RWPE2 (cell line): ENCODE data around the gene WTAP.
"Not testable (repeated sequence)": the region's sequence is repeated elsewhere in the genome, so short reads cannot be mapped to it uniquely, and the experiment has no call there.

Source experiments
- ATAC-seq: fragments of 200-7000 bp; cut with Tn5 transposase; 3 replicates; pipeline ENCODE4 v1.9.1; 2021; ENCODE audit warnings: low read depth
- DNase-seq: peaks from one replicate; pipeline ENCODE4 v3.0.0-alpha.2; 2020; ENCODE audit warnings: low spot score
- H3K27ac ChIP-seq: fragments of 450-650 bp; 2 replicates; pipeline ENCODE4 v1.5.1; 2017; ENCODE audit warnings: mild to moderate bottlenecking; ENCODE audit not compliant: poor library complexity, severe bottlenecking
- H3K27me3 ChIP-seq: fragments of 250-450 bp; sonication (Bioruptor Pico); 2 replicates; pipeline ENCODE4 v1.5.1; 2021; ENCODE audit warnings: mild to moderate bottlenecking, moderate library complexity; ENCODE audit not compliant: insufficient read depth, poor library complexity, severe bottlenecking
- H3K36me3 ChIP-seq: fragments of 250-450 bp; sonication (Bioruptor Pico); 2 replicates; pipeline ENCODE4 v1.5.1; 2020; ENCODE audit warnings: low read depth, mild to moderate bottlenecking, moderate library complexity
- H3K4me1 ChIP-seq: fragments of 250-450 bp; sonication (Bioruptor Pico); 2 replicates; pipeline ENCODE4 v1.5.1; 2021; ENCODE audit warnings: mild to moderate bottlenecking, moderate library complexity; ENCODE audit not compliant: insufficient read depth, poor library complexity, severe bottlenecking
- H3K4me3 ChIP-seq: fragments of 250-450 bp; sonication (Bioruptor Pico); 2 replicates; pipeline ENCODE4 v1.5.1; 2021; ENCODE audit warnings: mild to moderate bottlenecking, moderate library complexity; ENCODE audit not compliant: severe bottlenecking
- H3K9me3 ChIP-seq: fragments of 250-450 bp; sonication (Bioruptor Pico); 2 replicates; pipeline ENCODE4 v1.5.1; 2021; ENCODE audit warnings: mild to moderate bottlenecking, moderate library complexity; ENCODE audit not compliant: severe bottlenecking
- TF ChIP-seq, protein P1 (sequence below): fragments of 450-650 bp; IDR thresholded peaks from one replicate; pipeline ENCODE4 v1.5.1; 2017; ENCODE audit warnings: mild to moderate bottlenecking, moderate library complexity; ENCODE audit not compliant: poor library complexity, severe bottlenecking

WTAP gene

GRCh38 chr6:159788753-159789376, 61.6 kb downstream of the WTAP start:
- Histone ChIP-seq H3K27me3 (no peaks in the 10 kb centered on the region), H3K9me3 (no peaks in the 10 kb centered on the region), H3K4me3 (peak overlapping the region; percentile 56), H3K4me1 (peaks cover 6% of the 10 kb centered on the region), H3K36me3 (peaks cover 78% of the 10 kb centered on the region), H3K27ac (peak overlapping the region; percentile 69)
- TF ChIP-seq, protein P1, sequence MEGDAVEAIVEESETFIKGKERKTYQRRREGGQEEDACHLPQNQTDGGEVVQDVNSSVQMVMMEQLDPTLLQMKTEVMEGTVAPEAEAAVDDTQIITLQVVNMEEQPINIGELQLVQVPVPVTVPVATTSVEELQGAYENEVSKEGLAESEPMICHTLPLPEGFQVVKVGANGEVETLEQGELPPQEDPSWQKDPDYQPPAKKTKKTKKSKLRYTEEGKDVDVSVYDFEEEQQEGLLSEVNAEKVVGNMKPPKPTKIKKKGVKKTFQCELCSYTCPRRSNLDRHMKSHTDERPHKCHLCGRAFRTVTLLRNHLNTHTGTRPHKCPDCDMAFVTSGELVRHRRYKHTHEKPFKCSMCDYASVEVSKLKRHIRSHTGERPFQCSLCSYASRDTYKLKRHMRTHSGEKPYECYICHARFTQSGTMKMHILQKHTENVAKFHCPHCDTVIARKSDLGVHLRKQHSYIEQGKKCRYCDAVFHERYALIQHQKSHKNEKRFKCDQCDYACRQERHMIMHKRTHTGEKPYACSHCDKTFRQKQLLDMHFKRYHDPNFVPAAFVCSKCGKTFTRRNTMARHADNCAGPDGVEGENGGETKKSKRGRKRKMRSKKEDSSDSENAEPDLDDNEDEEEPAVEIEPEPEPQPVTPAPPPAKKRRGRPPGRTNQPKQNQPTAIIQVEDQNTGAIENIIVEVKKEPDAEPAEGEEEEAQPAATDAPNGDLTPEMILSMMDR: no peak
- no peak for DNase-seq
- no peak for ATAC-seq

DNA sequence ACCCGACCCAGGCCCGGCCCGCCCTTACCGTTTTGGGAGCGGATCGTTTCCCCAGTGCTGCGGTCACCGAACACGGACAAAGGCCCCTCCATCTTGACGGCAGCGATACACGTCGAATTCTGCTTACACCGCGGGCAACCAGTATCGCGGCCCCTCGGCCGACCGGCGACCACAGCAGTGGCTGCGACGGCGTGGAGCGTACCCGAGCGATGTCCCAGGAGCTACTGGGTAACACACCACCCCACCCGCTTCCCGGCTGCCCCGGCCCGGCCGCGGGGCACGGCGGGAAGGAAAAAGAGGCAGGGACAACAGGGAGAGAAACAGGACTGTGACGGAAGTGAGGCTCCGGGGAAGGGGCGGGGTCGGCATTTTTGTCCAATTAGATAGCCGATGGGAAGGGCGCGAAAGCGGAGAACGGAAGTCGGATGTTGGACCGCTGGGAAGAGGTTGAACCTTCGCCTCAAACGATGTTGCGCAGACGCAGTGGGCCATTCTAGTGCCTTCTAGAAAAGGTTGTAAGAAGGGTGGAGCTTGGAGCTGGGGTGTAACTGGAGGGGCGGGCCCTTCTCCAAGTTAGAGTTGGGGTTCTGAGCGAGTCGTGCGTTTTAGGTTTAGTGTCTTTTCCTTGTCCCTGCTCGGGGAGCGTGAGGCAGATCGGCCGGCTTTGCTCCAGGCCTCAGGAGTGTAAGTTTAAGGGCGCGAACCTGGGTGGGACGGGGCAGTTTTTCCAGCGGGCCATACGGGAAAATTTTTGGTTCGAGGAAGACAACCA, 62.3 kb downstream of the WTAP start, which contains the start of gene TCP1:
Gene TCP1, minus strand, starts transcription at position 226 of the 772 bp plus-strand sequence. Its CDS starts 134 bp downstream, at position 92.
- TF ChIP-seq, protein P1: no peak
- DNase-seq (peak; percentile 99), ATAC-seq (peak; percentile 75)
- H3K27ac ChIP-seq: peak within 1 kb of the TSS; percentile 69
- H3K36me3 ChIP-seq: peaks cover 78% of the 10 kb centered on the region
- H3K4me1 ChIP-seq: peaks cover 6% of the 10 kb centered on the region
- H3K4me3 ChIP-seq: peak within 1 kb of the TSS; percentile 56
- H3K27me3 ChIP-seq: no peaks in the 10 kb centered on the region
- no peaks in the 10 kb centered on the region for H3K9me3 ChIP-seq

DNA sequence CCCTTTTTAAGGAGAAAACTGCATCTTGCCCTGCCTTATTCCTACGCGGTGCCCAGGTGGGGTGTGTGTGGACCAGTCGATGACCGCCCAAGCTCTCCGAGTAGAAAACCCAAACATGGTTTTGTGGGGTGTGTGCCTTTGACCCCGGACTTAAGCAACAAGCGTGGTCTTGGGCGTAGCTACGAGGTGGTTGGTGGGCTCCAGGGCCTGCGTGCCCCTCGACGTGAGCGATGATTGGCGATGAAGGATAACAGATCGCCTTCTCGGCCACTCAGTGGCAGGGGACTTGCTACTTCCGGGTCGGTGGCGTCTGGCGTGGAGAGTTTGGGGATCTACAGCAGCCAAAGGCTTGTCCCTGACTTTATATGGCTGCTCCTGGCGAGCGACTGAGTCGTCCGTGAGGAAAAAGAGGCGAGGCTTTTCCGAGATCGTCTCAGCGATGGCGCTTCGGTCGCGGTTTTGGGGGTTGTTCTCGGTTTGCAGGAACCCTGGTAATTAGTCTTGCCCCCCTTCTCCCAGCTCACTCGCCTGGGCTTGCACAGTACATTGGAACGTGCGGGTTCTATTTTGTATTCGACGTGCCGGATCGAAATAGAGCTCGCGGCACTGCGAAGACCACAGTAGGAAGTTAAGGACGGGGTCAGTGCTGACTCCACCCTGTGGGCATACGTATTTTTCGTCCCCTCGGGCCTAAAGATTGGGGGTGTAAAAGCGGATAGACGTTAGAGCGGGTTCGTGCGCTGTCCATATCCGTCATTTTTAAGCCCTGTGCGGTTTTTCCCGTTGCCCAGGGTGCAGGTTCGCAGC, 63.0 kb downstream of the WTAP start, which contains the start of gene MRPL18:
Gene MRPL18, plus strand, starts transcription at position 319 of the 807 bp plus-strand sequence. Its CDS starts 121 bp downstream, at position 440.
- TF ChIP-seq, protein P1: no peak
- Histone ChIP-seq H3K4me3 (peak within 1 kb of the TSS; percentile 56), H3K27ac (peak within 1 kb of the TSS; percentile 69), H3K36me3 (peaks cover 78% of the 10 kb centered on the region), H3K4me1 (peaks cover 6% of the 10 kb centered on the region), H3K27me3 (no peaks in the 10 kb centered on the region), H3K9me3 (no peaks in the 10 kb centered on the region)
- ATAC-seq (peak; percentile 89), DNase-seq (peak; percentile 98)

DNA sequence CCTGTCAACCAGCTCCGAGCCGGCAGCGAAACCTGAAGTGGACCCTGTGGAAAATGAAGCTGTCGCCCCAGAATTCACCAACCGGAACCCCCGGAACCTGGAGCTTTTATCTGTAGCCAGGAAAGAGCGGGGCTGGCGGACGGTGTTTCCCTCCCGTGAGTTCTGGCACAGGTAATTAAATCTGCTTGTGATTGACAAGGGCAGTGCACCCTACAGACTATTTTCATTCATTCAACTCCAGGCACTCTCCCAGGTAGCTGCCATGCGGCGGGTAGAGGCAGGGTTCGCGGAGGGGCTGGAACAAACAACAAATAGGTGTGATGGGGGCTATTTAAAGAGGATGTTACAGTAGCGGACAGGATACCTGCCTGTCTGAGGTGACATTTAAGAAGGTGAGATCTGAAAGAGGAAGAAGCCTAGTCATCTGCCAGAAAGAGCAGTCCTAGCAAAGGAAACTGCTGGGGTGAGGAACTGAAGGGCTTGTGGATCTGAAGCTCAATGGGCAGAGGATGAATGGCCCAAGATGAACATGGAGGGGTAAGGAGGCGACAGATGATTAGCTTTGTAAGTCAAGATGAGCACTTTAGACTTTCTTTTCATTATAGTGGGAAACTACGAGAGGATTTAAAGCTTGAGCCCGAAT, 63.8 kb downstream of the WTAP start:
- peaks cover 6% of the 10 kb centered on the region for H3K4me1 ChIP-seq
- H3K36me3 ChIP-seq: peaks cover 76% of the 10 kb centered on the region
- DNase-seq: no peak
- H3K9me3 ChIP-seq: no peaks in the 10 kb centered on the region
- peak overlapping the region; percentile 56 for H3K4me3 ChIP-seq
- H3K27ac ChIP-seq: peak overlapping the region; percentile 69
- no peak for ATAC-seq
- no peaks in the 10 kb centered on the region for H3K27me3 ChIP-seq
- TF ChIP-seq, protein P1: no peak

- not testable (repeated sequence) for ATAC-seq, H3K4me1 ChIP-seq, DNase-seq, H3K9me3 ChIP-seq, H3K27me3 ChIP-seq, H3K27ac ChIP-seq, H3K4me3 ChIP-seq
- peaks cover 83% of the 10 kb centered on the region for H3K36me3 ChIP-seq
Measured at GRCh38 chr6:159794976-159795375, 67.7 kb downstream of the WTAP start.
